Nucleus accumbens (tissue), 56 donors: ENCODE data around the gene PIN1.

Source experiments
- DNase-seq, 56 donors: peaks; one replicate each; lab custom pipeline; 2025; lab: John Stamatoyannopoulos, UW

PIN1 gene

DNA sequence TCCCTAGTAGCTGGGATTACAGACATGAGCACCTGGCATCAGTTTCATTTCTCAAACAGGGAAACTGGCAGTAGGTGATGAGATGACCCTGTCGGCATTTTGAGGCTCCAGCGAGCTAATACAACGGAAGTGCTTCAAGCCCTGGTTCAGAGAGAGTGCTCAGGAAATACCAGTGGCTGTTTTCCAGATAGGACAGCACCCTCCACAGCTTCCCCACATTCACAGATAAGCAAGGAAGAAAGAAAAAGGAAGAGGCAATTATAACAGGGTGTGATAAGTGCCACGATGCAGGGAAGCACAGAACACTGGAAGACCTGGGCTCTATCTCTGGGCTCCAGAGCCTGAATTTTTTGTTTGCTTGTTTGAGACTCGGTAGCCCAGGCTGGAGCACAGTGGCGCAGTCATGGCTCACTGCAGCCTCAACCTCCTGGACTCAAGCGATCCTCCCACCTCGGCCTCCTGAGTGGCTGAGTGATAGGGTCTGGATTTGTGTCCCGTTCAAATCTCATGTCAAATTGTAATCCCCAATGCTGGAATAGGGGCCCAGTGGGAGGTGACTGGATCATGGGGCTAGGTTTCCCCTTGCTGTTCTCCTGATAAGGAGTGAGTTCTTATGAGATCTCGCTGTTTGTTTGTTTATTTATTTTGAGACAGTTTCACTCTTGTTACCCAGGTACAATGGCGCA, 43.5 kb downstream of the PIN1 start:
- DNase-seq = no peak

DNA sequence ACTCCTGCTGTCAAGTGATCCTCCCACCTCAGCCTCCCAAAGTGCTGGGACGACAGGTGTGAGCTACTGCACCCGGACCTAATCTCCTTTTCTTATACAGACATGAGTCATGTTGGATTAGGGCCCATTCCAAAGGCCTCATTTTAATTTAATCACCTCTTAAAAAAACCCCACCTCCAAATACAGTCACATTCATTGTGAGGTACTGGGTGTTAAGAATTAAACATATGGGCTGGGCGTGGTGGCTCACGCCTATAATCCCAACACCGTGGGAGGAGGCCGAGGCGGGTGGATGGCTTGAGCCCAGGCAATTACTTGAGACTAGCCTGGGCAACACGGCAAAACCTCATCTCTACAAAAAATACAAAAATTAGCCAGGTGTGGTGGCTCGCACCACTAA, 46.6 kb downstream of the PIN1 start:
- no peak for DNase-seq

DNA sequence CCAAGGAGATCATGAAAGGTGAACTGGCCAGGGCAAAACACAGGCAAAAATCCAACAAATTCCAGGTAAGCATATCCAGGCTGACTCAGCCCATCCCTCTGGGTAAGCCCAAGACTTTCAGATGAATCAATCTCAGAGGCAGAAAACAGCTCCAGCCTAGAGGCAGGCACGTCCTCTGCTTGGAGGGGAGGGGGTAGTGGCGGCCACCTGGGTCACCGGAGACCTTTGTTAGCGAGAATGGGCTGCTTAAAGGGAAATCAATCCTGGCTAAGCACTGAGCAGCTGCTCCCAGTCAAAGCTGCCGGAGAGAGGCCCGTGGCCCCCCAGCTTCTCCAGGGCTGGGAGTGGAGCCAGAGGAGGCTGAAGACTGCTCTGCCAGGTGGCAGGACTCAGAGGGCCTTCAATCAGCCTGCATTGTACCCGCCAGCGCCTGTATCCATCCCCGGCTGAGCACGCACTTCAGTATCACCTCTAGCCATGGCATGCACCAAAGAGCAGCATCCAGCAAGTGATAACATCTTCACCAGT, 48.2 kb downstream of the PIN1 start:
- peak in 23 of 56 donors; percentile 3 to 61 (median 17) for DNase-seq

DNA sequence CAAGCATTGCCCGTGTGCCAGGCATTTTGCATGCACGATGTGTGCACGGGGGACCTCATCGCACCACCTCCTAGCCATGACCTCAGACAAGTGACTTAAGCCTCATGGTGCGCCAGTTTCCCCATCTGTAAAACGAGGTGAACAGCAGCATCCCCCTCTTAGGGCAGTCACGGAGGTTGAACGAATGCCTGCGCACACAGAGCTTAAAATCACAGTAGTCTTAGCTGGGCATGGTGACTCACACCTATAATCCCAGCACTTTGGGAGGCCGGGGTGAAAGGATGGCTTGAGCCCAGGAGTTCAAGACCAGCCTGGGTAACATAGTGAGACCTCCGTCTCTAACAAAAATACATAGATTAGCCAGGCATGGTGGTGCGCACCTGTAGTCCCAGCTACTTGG, 48.6 kb downstream of the PIN1 start:
- DNase-seq = no peak

DNA sequence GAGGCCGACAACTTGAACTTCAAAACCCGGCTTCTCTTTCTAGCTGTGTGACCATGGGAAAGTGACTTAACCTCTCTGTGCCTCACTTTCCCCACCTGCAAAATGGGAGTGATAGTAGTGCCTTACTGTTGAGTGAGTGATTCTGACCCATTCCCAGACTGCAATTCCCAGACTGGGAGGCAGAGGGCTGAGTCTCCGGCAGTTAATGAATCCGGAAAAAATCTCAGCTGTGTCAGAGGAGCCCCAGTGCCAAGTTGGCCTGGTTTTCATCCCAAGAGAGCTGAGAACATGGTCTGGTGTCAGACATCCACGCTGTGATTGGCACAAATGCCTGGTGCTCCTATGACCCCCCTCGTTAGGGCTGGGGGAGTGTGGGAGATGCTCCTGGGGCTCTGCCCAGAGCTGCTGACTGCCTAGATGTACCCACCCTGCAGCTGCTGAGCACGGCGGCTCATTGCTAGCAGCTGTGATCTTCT, 50.0 kb downstream of the PIN1 start:
- DNase-seq = peak in 43 of 56 donors; percentile 1 to 81 (median 37)

DNA sequence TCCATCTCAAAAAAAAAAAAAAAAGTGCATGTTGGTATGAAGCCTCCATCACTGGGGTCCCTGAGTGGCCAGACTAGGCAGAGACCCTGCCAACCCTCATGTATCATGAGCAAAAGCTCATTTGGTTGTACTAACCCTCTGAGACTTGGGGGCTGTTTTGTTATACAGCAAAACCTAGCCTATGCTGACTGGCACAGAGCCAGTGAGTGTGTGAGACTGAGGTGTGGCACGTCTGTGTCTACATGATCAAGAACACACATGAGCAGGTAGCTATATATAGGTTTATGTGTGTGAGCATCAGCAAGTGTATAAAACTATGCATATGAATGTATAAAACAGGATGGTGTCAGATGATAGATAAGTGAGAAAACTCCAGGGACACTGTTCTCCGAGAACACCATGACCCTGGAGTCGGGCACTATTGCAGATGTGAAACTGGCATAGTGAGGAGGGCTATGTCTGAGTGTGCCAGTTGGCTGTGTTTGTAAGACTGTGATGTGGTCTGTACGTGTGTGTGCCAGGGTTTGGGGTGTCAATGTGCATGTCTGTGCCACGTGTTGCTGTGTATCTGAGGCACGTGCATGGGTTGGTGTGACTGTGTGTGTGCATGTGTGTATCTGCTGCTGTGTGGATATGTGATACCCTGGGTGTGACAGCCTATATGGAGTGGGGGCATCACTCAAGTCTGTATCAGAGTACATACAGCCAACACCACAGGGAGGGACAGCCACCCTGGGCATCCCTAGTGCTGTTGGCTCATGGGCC, 56.7 kb downstream of the PIN1 start:
- no peak for DNase-seq
